Breast epithelium (tissue), 3 donors: ENCODE data around the gene CYP2D6.

Experiments used
- CTCF ChIP-seq, 3 donors: fragments of 450-650 bp; IDR thresholded peaks; one replicate each; pipeline ENCODE4 v1.5.1; 2016 to 2017; ENCODE audit warnings: antibody characterized with exemption in 3 of 3, mild to moderate bottlenecking in 3 of 3, moderate library complexity in 3 of 3
- POLR2A ChIP-seq: fragments of 450-650 bp; IDR thresholded peaks from one replicate; pipeline ENCODE4 v1.6.1; 2016; ENCODE audit warnings: antibody characterized with exemption, mild to moderate bottlenecking, moderate library complexity
- POLR2AphosphoS5 ChIP-seq, 3 donors: sonication (generic); formaldehyde crosslinking; IDR thresholded peaks; one replicate each; pipeline ENCODE4 v1.6.1; 2017; ENCODE audit warnings: antibody characterized with exemption in 3 of 3

DNA sequence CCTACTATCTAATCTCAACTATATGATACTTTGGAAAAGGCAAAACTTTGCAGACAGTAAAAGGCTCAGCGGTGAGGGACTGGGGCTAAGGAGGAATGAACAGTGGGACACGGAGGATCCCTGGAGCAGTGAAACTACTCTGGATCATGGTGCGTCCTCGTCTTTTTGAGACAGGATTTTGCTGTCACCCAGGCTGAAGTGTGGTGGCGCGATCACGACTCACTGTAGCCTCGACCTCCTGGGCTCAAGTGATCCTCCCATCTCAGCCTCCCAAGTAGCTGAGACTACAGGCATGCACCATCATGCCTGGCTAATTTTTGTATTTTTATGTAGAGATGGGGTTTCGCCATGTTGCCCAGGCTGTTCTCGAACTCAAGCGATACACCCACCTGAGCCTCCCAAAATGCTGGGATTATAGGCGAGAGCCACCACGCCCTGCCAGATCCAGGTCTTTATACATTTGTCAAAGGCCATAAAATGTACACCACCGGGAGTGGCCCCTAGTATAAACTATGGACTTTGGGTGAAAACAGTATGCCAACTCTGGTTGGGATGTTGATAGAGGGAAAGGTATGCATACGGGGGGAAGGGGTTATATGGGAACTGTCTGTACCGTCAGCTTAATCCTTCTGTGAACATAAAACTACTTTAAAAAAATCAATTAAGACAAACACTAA lies 28.0 kb upstream of the CYP2D6 start:
- no peak for TF ChIP-seq CTCF (IDR thresholded peaks at IDR 0.05)
- no peak for TF ChIP-seq POLR2A
- TF ChIP-seq POLR2AphosphoS5 (IDR thresholded peaks at IDR 0.05) = no peak
